ENCODE data around the gene EIF3I. TPM values are rescaled to one million over a fixed set of nuclear protein-coding genes. Genes with fewer than 3 reads are reported as not detected.

EIF3I gene
- total RNA-seq, 1 experiment from 2014 or later = 294 TPM

GRCh38 chr1:32266921-32267591, 44.8 kb downstream of the EIF3I start:
- BruUV-seq (replicated peaks) = no TSS peak
- TF ChIP-seq SIN3A (IDR thresholded peaks at IDR 0.05; ENCODE audit: borderline replicate concordance, insufficient read depth, low read depth, low read length) (no peak), REST (IDR thresholded peaks at IDR 0.05; ENCODE audit: insufficient read depth in 1 of 2, low read depth in 2 of 2, low read length in 1 of 2) (no peak), CTCF (IDR thresholded peaks at IDR 0.05) (no peak), POLR2AphosphoS5 (IDR thresholded peaks at IDR 0.05; ENCODE audit: low read depth, low read length) (no peak), TCF7L2 (IDR thresholded peaks at IDR 0.05; ENCODE audit: low read depth, low read length) (no peak)
- DNase-seq (ENCODE audit: low read depth, low spot score) = no peak
- Histone ChIP-seq H3K9me3 (ENCODE audit: control insufficient read depth, insufficient read depth, low read depth, low read length) (no peaks in the 10 kb centered on the region), H3K4me1 (ENCODE audit: control insufficient read depth, insufficient read depth, low read length) (peaks cover 6% of the 10 kb centered on the region; the same call in 1 of the 2 replicates), H3K4me3 (ENCODE audit: low read depth in 2 of 2, low read length in 2 of 2) (no peak overlapping the region), H3K27ac (ENCODE audit: low read length) (no peak overlapping the region), H3K36me3 (ENCODE audit: control insufficient read depth, insufficient read depth, low read length) (no peaks in the 10 kb centered on the region), H3K27me3 (ENCODE audit: control insufficient read depth, insufficient read depth, low read length) (no peaks in the 10 kb centered on the region)
- in situ Hi-C loops (cut with HindIII; ENCODE audit: low pct_unique_long_range_greater_than_20kb, low sequenced_read_pairs) (no loop called here), intact Hi-C loops (cut with micrococcal nuclease; ENCODE audit: unreplicated experiment) (no loop called here)
- POLR2A ChIA-PET = interaction anchor here (0.5 kb wide), 1 partner anchor 13 kb away, joined by 11 read pairs; no protein-coding TSS in a partner anchor
- CTCF ChIA-PET = no interaction called here
- no peak for ATAC-seq

GRCh38 chr1:32269744-32270143, 47.5 kb downstream of the EIF3I start:
- intact Hi-C loops (cut with micrococcal nuclease; ENCODE audit: unreplicated experiment) = no loop called here
- no peak overlapping the region for H3K27ac ChIP-seq (ENCODE audit: low read length)

More at GRCh38 chr1:32269744-32270143, 47.5 kb downstream of the EIF3I start:
- CTCF ChIA-PET = no interaction called here
- no peaks in the 10 kb centered on the region for H3K9me3 ChIP-seq (ENCODE audit: control insufficient read depth, insufficient read depth, low read depth, low read length)
- peaks cover 18% of the 10 kb centered on the region for H3K4me1 ChIP-seq (ENCODE audit: control insufficient read depth, insufficient read depth, low read length)
- no peaks in the 10 kb centered on the region for H3K36me3 ChIP-seq (ENCODE audit: control insufficient read depth, insufficient read depth, low read length)
- ATAC-seq (no peak), DNase-seq (ENCODE audit: low read depth, low spot score) (no peak)
- no peak overlapping the region for H3K4me3 ChIP-seq (ENCODE audit: low read depth in 2 of 2, low read length in 2 of 2)
- in situ Hi-C loops (cut with HindIII; ENCODE audit: low pct_unique_long_range_greater_than_20kb, low sequenced_read_pairs) = no loop called here
- H3K27me3 ChIP-seq (ENCODE audit: control insufficient read depth, insufficient read depth, low read length) = no peaks in the 10 kb centered on the region
- POLR2A ChIA-PET = no interaction called here
- no TSS peak for BruUV-seq (replicated peaks)
- TF ChIP-seq SIN3A (IDR thresholded peaks at IDR 0.05; ENCODE audit: borderline replicate concordance, insufficient read depth, low read depth, low read length) = no peak
